A673 (cell line): ENCODE measurements around the gene ALDH16A1. TPM values are rescaled to one million over a fixed set of nuclear protein-coding genes. Genes with fewer than 3 reads are reported as not detected.
A peak's percentile ranks its signal among the peaks of the same experiment; 100 is the strongest.

Source experiments
- BruUV-seq: library from RNA; stranded (reverse); fragments of 400-500 nt; replicated peaks from 2 replicates; lab custom pipeline; 2021; lab: Mats Ljungman, UMichigan
- CTCF ChIA-PET: fragments of 300-600 bp; sonication (Branson Sonifier 250); formaldehyde crosslinking; loops from one replicate; lab custom pipeline; 2022; ENCODE audit warnings: antibody characterized with exemption; lab: Charles Lee
- POLR2A ChIA-PET: fragments of 300-600 bp; sonication (Branson Sonifier 250); formaldehyde crosslinking; loops from one replicate; lab custom pipeline; 2022; ENCODE audit warnings: antibody characterized with exemption; ENCODE audit not compliant: low non-redundant PET; lab: Charles Lee
- DNase-seq: peaks from one replicate; pipeline ENCODE4 v3.0.0-alpha.2; 2015; ENCODE audit warnings: low spot score
- H3K27ac ChIP-seq: fragments of 200-600 bp; sonication (generic); 2 replicates; pipeline ENCODE4 v1.5.1; 2016; ENCODE audit warnings: mixed run types, low read depth, mild to moderate bottlenecking, mixed read lengths, antibody characterized with exemption, low read length; ENCODE audit not compliant: poor library complexity, severe bottlenecking
- H3K27me3 ChIP-seq: fragments of 200-600 bp; sonication (generic); replicated peaks from 2 replicates; pipeline ENCODE4 v1.6.1; 2017; ENCODE audit warnings: mixed run types, low read depth, mild to moderate bottlenecking, mixed read lengths, antibody characterized with exemption, low read length; ENCODE audit not compliant: insufficient read depth, poor library complexity
- H3K36me3 ChIP-seq: fragments of 200-600 bp; sonication (generic); 2 replicates; pipeline ENCODE4 v1.6.1; 2016; ENCODE audit warnings: mixed run types, mild to moderate bottlenecking, mixed read lengths, antibody characterized with exemption, low read length; ENCODE audit not compliant: insufficient read depth, poor library complexity, severe bottlenecking
- H3K4me1 ChIP-seq: fragments of 200-600 bp; sonication (generic); 2 replicates; pipeline ENCODE4 v1.6.1; 2017; ENCODE audit warnings: mixed run types, mild to moderate bottlenecking, mixed read lengths, antibody characterized with exemption, low read length; ENCODE audit not compliant: insufficient read depth, poor library complexity, severe bottlenecking
- H3K4me3 ChIP-seq: fragments of 200-600 bp; sonication (generic); 2 replicates; pipeline ENCODE4 v1.5.1; 2016; ENCODE audit warnings: low read depth, mixed run types, mild to moderate bottlenecking, mixed read lengths, low read length; ENCODE audit not compliant: poor library complexity, severe bottlenecking
- H3K9me3 ChIP-seq: fragments of 200-600 bp; sonication (generic); 2 replicates; pipeline ENCODE4 v1.6.1; 2016; ENCODE audit warnings: mixed run types, low read depth, mild to moderate bottlenecking, mixed read lengths, antibody characterized with exemption, low read length; ENCODE audit not compliant: poor library complexity, severe bottlenecking
- EZH2 ChIP-seq: fragments of 200-600 bp; sonication (generic); IDR thresholded peaks from 2 replicates; pipeline ENCODE4 v1.6.1; 2017; ENCODE audit warnings: borderline replicate concordance, low read depth, mild to moderate bottlenecking, mixed read lengths, antibody characterized with exemption, low read length; ENCODE audit not compliant: poor library complexity, severe bottlenecking
- intact Hi-C: fragments of 100-400 bp; cut with micrococcal nuclease; formaldehyde crosslinking; loops from one replicate; pipeline ENCODE4 v1.10.0; 2022; ENCODE audit not compliant: unreplicated experiment
- total RNA-seq: library from RNA; stranded (reverse); gene quantifications from 2 replicates; pipeline ENCODE4 v1.2.3, GENCODE V29; 2021
- TF ChIP-seq, protein P1 (sequence below): fragments of 300-800, 200-600 bp; sonication (generic); conservative IDR thresholded peaks from 2 replicates; pipeline ENCODE4 v1.5.1; 2017; ENCODE audit warnings: low read depth, mild to moderate bottlenecking, antibody characterized with exemption, low read length, moderate library complexity, mixed read lengths

Gene ALDH16A1
- total RNA-seq, 1 experiment from 2014 or later: 23.2 TPM

DNA sequence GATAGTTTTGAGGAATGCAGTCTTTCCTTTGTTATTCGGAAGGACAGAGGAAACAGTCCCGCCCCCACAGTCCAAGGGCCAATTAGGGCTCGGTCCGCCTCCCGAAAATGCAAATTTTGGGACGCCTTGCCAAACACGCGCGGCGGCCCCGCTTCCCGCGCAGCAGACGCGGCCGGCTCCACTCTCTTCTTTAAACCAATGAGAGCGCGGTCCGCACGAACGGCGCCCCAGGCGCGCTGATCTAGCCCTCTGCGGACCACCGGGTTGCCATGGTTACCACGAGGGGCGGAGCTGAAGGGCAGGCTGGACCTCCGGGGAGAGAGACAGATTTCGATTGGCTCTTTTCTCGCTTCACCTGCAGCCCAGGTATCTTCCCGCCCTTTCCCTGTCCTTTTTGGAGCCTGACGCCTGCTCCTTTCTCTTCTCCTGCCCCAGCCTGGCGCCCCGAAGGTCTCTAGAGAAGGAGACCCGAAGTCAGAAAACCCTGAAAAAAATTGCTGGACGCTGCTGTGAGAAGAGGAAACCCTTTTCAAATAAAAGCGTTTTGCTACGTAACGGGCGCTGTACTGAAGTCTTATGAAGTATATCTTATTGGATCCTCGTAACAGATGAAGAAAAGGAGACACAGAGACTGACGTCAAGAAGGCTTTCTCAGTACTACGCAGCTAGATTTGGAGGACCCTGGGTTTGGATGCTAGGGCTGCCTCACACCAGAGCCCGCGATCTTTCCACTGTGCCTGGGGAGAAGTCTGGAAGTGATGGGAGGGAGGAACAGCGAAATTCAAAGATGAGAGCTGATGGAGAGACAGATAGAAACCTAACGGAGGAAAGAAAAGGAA, 31.8 kb upstream of the ALDH16A1 start:
- Histone ChIP-seq H3K4me3 (no peak overlapping the region), H3K27ac (no peak overlapping the region), H3K36me3 (no peaks in the 10 kb centered on the region), H3K27me3 (peaks cover 72% of the 10 kb centered on the region), H3K4me1 (peaks cover 13% of the 10 kb centered on the region), H3K9me3 (no peaks in the 10 kb centered on the region)
- TF ChIP-seq, protein P1, sequence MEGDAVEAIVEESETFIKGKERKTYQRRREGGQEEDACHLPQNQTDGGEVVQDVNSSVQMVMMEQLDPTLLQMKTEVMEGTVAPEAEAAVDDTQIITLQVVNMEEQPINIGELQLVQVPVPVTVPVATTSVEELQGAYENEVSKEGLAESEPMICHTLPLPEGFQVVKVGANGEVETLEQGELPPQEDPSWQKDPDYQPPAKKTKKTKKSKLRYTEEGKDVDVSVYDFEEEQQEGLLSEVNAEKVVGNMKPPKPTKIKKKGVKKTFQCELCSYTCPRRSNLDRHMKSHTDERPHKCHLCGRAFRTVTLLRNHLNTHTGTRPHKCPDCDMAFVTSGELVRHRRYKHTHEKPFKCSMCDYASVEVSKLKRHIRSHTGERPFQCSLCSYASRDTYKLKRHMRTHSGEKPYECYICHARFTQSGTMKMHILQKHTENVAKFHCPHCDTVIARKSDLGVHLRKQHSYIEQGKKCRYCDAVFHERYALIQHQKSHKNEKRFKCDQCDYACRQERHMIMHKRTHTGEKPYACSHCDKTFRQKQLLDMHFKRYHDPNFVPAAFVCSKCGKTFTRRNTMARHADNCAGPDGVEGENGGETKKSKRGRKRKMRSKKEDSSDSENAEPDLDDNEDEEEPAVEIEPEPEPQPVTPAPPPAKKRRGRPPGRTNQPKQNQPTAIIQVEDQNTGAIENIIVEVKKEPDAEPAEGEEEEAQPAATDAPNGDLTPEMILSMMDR: no peak
- peak; percentile 87 for TF ChIP-seq EZH2
- CTCF ChIA-PET: interaction anchor here (0.6 kb wide), 1 partner anchor 57 kb away, joined by 3 read pairs; no protein-coding TSS in a partner anchor
- intact Hi-C loops: no loop called here
- BruUV-seq: no TSS peak
- POLR2A ChIA-PET: interaction anchor here (0.6 to 0.7 kb wide), 2 partner anchors 15 to 17 kb away, joined by 5 to 7 read pairs; no protein-coding TSS in a partner anchor
- DNase-seq: peak; percentile 90

DNA sequence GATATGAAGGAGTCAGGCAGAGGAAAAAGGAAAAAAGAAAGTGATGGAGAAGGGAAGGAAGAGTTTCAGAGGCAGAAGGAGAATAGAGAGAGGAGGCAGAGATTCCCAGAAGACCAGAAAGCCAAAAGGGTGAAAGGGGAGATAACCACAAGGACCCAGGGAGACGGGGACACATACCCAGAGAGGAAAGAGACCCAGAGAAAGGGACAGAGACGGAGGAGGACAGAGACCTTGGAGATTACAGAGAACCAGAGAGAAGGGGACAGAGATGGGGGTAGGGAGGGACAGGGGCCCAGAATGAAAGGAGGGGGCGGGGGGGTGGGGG, 31.2 kb upstream of the ALDH16A1 start:
- ChIA-PET CTCF (interaction anchor here (0.5 to 0.6 kb wide), 3 partner anchors 57 to 246 kb away, joined by 3 read pairs; no protein-coding TSS in a partner anchor), POLR2A (interaction anchor here (0.7 kb wide), 1 partner anchor 18 kb away, joined by 5 read pairs; no protein-coding TSS in a partner anchor)
- Histone ChIP-seq H3K36me3 (no peaks in the 10 kb centered on the region), H3K27me3 (peaks cover 78% of the 10 kb centered on the region), H3K27ac (no peak overlapping the region), H3K9me3 (no peaks in the 10 kb centered on the region), H3K4me3 (no peak overlapping the region), H3K4me1 (peaks cover 18% of the 10 kb centered on the region)
- intact Hi-C loops: no loop called here
- no TSS peak for BruUV-seq
- no peak for DNase-seq
- no peak for TF ChIP-seq EZH2
- TF ChIP-seq, protein P1: no peak

DNA sequence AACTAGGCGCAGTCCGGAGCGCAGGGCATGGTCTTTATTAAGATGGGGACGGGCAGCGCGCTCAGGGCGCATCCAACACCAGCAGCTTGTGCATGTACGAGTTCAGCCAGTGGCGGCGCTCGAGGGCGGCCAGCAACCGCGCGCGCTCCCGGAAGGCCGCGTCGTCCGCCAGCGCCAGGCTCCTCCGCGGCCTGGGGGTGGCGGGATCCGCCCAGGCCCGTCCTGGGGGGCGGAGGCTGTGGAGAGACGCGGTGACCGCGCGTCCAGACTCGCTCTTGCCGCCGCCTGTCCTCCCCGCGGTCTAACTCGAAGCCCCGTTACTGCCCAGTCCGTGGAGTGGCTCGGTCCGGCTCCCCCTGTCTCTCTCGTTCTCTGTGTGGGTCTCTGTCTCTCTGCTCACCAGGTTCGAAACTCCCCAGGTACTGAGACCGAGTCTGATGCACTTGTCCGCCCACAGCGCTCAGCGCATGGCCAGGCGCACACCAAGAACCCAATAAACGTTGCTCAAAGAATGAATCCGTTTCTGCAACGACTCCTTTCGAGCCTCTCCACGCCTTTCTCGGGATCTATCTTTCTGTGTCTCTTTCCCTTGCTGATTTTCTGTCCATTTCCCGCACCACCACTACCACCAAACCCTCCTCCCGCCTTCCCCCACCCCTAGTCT, 30.5 kb upstream of the ALDH16A1 start:
- ChIA-PET CTCF (interaction anchor here (0.5 to 0.6 kb wide), 2 partner anchors 183 to 245 kb away, joined by 3 read pairs; no protein-coding TSS in a partner anchor), POLR2A (no interaction called here)
- Histone ChIP-seq H3K36me3 (no peaks in the 10 kb centered on the region), H3K4me3 (peak overlapping the region; percentile 35), H3K27ac (no peak overlapping the region), H3K9me3 (no peaks in the 10 kb centered on the region), H3K4me1 (peaks cover 18% of the 10 kb centered on the region), H3K27me3 (peaks cover 85% of the 10 kb centered on the region)
- intact Hi-C loops: no loop called here
- TF ChIP-seq, protein P1: peak; percentile 59
- no peak for TF ChIP-seq EZH2
- BruUV-seq: no TSS peak
- peak; percentile 59 for DNase-seq
